AG04449 (cell line): ENCODE measurements around the gene SRD5A2.

Experiments used
- CTCF ChIA-PET: fragments of 350-600 bp; formaldehyde crosslinking; extraction: SDS; loops from one replicate; lab custom pipeline; 2021; ENCODE audit warnings: antibody characterized with exemption; lab: Yijun Ruan, JAX
- POLR2A ChIA-PET: fragments of 400-600, 350-600 bp; formaldehyde crosslinking; extraction: SDS; loops from one replicate; lab custom pipeline; 2020; ENCODE audit warnings: antibody characterized with exemption, inconsistent platforms; lab: Yijun Ruan, JAX
- DNase-seq: peaks from one replicate; pipeline ENCODE4 v3.0.0-alpha.2; 2010; ENCODE audit warnings: low read depth, low spot score
- H3K4me3 ChIP-seq: 2 replicates; pipeline ENCODE4 v1.5.1; 2011; ENCODE audit warnings: low read depth, mild to moderate bottlenecking, control low read depth, low read length
- TF ChIP-seq, protein P1 (sequence below): IDR thresholded peaks from one replicate; pipeline ENCODE4 v1.5.1; 2011; ENCODE audit warnings: mild to moderate bottlenecking, moderate library complexity, low read length, control low read depth, inconsistent platforms; ENCODE audit not compliant: insufficient read depth; ENCODE audit errors: missing control alignments

Gene SRD5A2, protein sequence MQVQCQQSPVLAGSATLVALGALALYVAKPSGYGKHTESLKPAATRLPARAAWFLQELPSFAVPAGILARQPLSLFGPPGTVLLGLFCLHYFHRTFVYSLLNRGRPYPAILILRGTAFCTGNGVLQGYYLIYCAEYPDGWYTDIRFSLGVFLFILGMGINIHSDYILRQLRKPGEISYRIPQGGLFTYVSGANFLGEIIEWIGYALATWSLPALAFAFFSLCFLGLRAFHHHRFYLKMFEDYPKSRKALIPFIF

GRCh38 chr2:31580321-31581117 lies at the start of gene SRD5A2:
SRD5A2 (minus strand) TSS chr2:31580938; CDS start chr2:31580900, 38 bp downstream.
- DNase-seq: no peak
- ChIA-PET POLR2A (no interaction called here), CTCF (no interaction called here)
- H3K4me3 ChIP-seq: no peak within 1 kb of the TSS
- TF ChIP-seq, protein P1, sequence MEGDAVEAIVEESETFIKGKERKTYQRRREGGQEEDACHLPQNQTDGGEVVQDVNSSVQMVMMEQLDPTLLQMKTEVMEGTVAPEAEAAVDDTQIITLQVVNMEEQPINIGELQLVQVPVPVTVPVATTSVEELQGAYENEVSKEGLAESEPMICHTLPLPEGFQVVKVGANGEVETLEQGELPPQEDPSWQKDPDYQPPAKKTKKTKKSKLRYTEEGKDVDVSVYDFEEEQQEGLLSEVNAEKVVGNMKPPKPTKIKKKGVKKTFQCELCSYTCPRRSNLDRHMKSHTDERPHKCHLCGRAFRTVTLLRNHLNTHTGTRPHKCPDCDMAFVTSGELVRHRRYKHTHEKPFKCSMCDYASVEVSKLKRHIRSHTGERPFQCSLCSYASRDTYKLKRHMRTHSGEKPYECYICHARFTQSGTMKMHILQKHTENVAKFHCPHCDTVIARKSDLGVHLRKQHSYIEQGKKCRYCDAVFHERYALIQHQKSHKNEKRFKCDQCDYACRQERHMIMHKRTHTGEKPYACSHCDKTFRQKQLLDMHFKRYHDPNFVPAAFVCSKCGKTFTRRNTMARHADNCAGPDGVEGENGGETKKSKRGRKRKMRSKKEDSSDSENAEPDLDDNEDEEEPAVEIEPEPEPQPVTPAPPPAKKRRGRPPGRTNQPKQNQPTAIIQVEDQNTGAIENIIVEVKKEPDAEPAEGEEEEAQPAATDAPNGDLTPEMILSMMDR: no peak

DNA sequence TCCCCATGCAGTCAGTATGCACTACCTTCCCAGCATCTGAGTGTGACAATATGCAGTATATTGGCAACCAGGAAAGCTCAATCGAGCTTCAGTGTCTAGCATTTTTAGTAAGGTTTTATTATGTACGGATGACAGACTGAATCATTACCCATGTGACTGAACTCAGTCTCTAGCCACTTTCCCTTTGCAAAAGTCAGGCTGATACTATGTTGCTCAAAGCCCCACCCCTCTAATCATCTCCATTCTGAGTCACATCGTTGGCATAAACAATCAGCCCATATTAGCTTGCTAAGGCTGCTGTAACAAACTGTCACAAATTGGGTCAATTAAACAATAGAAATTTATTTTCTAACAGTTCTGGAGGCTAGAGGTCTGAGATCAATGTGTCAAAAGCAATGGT lies 25.8 kb upstream of the SRD5A2 start:
- no peak overlapping the region for H3K4me3 ChIP-seq
- TF ChIP-seq, protein P1: no peak
- CTCF ChIA-PET: no interaction called here
- DNase-seq: no peak
- POLR2A ChIA-PET: no interaction called here

DNA sequence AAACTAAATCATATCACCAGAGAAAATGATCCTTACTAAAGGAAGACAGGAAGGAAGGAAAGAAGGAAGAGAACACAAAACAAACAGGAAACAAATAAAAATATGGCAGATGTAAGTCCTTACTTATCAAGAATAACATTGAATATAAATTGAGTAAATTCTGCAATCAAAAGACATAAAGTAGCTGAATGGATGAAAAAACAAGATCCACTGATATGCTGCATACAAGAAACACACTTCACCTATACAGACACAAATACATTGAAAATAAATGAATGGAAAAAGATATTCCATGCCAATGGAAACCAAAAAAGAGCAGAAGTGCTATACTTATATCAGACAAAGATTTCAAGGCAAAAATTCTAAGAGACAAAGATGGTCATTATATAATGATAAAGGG lies 18.0 kb upstream of the SRD5A2 start:
- no peak for DNase-seq
- ChIA-PET CTCF (no interaction called here), POLR2A (no interaction called here)
- TF ChIP-seq, protein P1: no peak
- H3K4me3 ChIP-seq: no peak overlapping the region

- POLR2A ChIA-PET: no interaction called here
- TF ChIP-seq, protein P1: no peak
- DNase-seq: no peak
- CTCF ChIA-PET: no interaction called here
- H3K4me3 ChIP-seq: no peak overlapping the region
These were observed 5.5 kb upstream of the SRD5A2 start for GRCh38 chr2:31586230-31586629.

DNA sequence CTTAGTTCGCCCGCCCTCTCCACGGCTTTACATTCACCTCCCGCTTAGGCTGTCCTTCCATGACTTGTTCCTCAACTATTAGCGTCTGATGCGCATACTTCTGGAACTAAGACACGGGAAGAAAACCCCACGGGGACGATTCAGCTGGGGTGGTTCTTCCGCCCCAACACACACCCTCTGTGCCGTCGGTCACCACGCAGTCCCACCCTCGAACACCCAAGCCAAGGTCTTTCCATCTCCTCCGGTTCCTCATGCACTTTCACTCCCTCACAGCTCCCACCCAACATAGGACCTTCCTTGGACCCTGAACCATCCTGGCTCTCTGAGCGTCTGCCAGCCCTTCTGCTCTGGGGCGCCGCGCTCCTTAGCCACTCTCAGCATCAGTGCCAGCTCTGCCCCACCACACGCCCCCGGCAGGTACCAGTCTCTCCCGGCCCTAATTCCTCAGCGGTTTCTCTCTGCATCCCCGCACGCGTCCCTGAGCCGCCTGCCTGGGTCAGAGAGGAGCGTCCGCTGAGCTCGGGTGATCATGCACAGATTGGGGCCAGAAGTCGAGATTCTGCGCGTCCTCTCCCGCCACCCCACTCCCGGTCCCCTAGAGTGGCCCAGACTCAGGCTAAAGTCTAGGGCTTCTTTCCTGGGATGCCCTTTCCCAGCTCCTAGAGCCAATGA lies 522 bp upstream of the SRD5A2 start:
- H3K4me3 ChIP-seq: no peak overlapping the region
- TF ChIP-seq, protein P1: no peak
- ChIA-PET CTCF (no interaction called here), POLR2A (no interaction called here)
- no peak for DNase-seq

DNA sequence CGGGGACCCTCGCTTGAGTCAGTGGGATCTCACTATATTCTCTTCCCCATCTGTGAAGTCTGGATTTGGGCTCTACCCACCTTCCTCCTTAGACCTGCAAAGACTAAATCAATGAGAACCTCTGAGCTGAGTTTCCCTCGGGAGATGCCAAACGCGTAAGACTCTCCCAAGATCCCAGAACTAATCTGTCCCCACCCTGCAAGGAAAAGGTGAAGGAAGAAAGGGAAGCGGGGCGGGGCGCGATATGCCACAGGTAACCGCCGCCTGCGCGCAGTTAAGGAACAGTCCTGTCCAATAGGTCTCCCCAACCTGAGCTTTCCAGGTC lies 780 bp downstream of the SRD5A2 start:
- ChIA-PET POLR2A (no interaction called here), CTCF (no interaction called here)
- no peak overlapping the region for H3K4me3 ChIP-seq

More for the DNA sequence above, 780 bp downstream of the SRD5A2 start:
- TF ChIP-seq, protein P1: no peak
- DNase-seq: no peak
